GM21825 (cell line): ENCODE measurements around the gene CNOT11.
"Not testable (repeated sequence)": the region's sequence is repeated elsewhere in the genome, so short reads cannot be mapped to it uniquely, and the experiment has no call there.

Source experiments
- ATAC-seq: cut with Tn5 transposase; IDR thresholded peaks from one replicate; pipeline ENCODE4 v1.9.1; 2021; ENCODE audit warnings: mild to moderate bottlenecking, moderate library complexity; ENCODE audit not compliant: unreplicated experiment

CNOT11 gene

DNA sequence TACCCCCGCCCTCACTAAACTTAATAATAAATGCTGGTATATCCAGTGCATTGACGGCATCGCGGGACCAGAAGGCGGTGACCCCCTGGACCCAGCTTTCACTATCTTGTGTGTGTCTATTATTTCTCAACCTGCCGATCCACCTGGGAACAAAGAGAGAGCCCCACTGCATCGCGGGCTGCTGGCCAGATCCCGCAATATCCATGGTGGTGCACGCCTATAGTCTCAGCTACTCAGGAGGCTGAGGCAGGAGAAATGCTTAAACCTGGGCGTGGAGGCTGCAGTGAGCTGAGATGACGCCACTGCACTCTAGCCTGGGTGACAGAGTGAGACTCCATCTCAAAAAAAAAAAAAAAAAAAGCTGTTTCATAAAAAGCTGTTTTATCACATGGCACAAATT lies 7.8 kb upstream of the CNOT11 start:
- not testable (repeated sequence) for ATAC-seq

- not testable (repeated sequence) for ATAC-seq
These were observed 7.2 kb upstream of the CNOT11 start for GRCh38 chr2:101245468-101245867.

- not testable (repeated sequence) for ATAC-seq
These were observed 3.9 kb upstream of the CNOT11 start for GRCh38 chr2:101248756-101249155.

GRCh38 chr2:101249826-101250225 lies 2.9 kb upstream of the CNOT11 start:
- no peak for ATAC-seq

- ATAC-seq, result not testable (repeated sequence)
These were observed 1.4 kb upstream of the CNOT11 start for GRCh38 chr2:101251246-101251781.

- ATAC-seq, result peak; percentile 45
These were observed 760 bp upstream of the CNOT11 start for GRCh38 chr2:101251844-101252407.

DNA sequence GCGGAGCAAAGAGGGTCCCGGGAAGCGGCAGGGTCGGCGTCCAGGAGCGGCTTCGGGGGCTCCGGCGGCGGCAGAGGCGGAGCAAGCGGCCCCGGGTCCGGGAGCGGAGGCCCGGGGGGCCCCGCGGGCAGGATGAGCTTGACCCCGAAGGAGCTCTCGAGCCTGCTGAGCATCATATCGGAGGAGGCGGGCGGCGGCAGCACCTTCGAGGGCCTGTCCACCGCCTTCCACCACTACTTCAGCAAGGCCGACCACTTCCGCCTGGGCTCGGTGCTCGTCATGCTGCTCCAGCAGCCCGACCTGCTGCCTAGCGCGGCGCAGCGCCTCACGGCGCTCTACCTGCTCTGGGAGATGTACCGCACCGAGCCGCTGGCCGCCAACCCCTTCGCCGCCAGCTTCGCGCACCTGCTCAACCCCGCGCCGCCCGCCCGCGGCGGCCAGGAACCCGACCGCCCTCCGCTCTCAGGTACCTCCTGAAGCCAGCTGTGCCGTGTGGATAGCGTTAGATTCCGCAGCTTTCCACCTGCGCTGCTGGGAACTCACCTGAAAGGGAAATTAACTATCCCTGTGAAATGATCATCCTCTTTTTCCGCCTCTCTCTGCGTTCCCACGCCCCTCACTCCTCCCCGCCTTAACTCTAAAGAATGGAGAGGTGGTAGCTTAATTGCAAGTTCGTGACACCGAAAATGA lies 472 bp downstream of the CNOT11 start:
- peak; percentile 50 for ATAC-seq

- no peak for ATAC-seq
These were observed 1.2 kb downstream of the CNOT11 start for GRCh38 chr2:101253703-101254450.

- no peak for ATAC-seq
These were observed 2.8 kb downstream of the CNOT11 start for GRCh38 chr2:101255501-101255900.

DNA sequence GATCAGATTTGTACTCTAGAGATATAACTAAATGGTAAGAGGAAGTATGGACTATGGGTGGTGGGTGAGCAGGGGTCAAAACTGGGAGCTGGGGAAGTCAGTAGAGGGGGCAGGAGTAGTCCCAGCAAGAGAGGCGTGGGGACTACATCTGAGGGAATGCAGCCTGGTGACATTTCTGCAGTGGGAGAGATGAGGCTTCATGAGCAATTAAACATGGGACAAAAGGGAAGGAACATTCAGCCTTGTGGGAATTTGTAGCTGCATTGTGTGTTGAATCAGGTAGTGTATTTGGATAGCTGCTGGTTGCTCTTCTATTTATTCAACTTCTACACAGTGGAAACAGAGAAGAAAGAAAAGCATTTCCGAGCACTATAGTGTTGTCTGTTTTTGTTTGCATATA lies 3.6 kb downstream of the CNOT11 start:
- ATAC-seq, result no peak

DNA sequence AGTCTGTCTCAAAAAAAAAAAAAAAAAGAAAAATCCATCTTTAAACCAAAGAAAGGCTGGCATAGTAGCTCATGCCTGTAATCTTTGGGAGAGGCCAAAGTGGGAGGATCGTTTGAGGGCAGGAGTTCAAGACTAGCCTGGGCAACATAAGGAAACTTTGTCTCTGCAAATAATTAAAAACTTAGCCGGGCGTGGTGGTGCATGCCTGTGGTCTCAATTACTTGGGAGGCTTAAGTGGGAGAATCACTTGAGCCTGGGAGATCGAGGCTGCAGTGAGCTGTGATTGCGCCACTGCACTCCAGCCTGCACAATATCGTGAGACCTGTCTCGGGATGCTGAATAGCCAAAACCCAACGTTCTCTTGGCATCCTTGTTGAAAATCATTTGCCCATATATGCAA lies 6.1 kb downstream of the CNOT11 start:
- ATAC-seq, result no peak

DNA sequence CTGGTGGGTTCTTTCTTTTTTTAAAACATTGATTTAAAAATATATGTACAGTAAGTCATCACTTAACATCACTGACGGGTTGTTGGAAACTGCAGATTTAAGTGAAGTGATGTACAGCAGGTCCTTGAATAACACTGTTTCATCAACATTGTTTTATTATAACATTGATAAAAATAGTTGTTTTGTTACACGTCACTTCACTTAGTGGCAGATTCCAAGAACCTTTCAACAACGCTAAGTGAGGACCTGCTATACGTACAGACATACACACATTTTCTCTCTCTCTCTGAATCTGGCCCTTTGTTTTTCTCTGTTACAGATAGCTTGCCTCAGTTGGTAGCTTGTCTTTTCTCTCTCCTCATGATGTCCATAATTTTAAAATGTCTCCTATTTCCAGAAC lies 9.5 kb downstream of the CNOT11 start:
- ATAC-seq, result no peak

- no peak for ATAC-seq
These were observed 10.7 kb downstream of the CNOT11 start for GRCh38 chr2:101263377-101263800.

DNA sequence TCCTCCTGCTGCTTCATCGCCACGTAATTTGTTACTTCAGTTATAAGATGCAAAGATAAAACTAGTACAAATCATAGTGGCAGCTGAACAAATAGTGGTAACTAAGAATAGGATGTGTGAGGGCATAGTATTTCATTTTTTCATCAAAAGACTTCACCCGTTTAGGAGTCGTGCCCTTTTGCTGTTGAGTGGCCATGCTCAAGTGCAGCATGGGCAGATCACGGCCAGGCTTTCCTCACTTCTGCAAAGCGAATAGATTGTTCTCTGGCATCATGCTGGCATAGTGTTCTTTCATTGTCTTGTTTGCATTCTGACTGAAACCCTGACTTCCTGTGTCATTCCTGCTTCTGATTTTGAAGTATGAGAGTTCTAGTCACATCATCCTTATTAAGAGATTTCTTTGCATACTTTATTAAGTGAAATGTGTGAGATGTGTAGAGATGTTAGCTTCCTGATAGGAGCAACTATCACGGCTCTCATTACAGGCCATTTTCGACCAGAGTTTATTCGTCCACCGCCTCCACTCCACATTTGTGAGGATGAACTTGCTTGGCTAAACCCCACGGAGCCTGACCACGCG lies 11.8 kb downstream of the CNOT11 start:
- ATAC-seq, result no peak

DNA sequence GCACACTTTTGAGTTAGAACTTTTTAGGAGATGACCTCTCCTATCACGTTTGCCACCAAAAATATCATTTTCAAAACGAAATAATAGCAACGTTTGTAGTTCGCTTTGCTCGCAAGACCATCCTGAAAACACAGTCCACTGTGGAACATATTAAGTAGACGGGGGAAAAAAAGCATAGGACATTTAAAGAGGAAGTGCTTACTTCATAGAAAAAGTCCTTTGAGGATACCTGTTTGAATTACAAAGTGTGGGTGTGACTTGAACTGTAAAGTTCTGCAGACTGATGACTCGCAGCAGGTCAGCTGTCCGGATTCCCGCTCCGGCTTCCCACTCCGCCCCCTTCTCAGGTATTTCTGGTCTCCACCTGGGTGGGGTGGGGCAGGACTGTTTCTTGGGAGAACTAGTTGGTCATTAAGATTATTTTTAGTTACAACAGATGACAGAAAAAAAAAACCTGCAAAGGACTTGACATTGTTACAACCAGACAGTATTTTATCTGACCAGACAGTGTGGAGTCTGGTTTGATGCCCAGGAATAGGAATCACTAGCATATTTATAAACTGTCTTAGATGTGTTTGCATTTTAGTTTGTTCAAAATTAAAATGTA lies 13.3 kb downstream of the CNOT11 start:
- no peak for ATAC-seq

- ATAC-seq, result peak; percentile 72
These were observed 15.3 kb downstream of the CNOT11 start for GRCh38 chr2:101267671-101268656.

GRCh38 chr2:101270700-101271259 lies 18.1 kb downstream of the CNOT11 start:
- ATAC-seq, result no peak

DNA sequence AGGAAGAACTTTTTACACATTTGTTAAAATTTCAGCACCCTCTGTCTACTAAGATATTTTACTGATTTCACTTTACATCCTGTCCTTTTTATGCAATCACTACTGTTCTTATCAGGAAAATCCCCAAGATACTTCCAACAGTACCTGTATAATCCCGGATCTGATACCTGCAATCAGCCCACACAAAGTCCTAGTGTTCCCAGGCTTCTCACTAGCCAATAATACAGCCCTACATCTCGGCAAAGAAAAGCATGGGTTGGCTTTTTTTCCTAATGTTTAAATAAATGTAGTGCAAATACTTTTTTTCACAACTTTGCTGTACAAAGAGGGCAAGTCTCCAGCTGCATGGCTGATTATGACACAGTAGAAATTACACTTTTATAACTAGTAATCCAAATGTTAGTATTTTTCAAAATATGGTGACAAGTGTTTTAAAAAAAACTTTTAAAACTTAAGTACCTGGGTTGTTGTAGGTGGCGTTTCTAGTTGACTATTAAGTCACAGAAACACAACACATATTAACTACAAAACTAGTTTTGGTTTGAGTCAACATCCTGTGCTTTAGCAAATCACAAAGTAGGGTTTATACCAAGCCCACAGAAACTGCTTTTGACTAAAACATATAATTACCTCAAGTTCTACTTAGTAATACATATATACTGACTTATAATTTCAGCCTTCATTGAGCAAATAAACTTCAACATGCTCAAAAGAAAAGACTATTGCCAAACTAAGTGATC lies 19.5 kb downstream of the CNOT11 start:
- peak; percentile 73 for ATAC-seq

- no peak for ATAC-seq
These were observed 20.4 kb downstream of the CNOT11 start for GRCh38 chr2:101273056-101273455.
